Right cardiac atrium (tissue), 5 donors: ENCODE results near the gene RASAL1. TPM values are rescaled to one million over a fixed set of nuclear protein-coding genes. Genes with fewer than 3 reads are reported as not detected.

ENCODE experiments used
- ATAC-seq, 2 donors: fragments of 200-7000 bp; cut with Tn5 transposase; one replicate each; pipeline versions ENCODE4 v1.8.0 to v1.9.1; 2020; ENCODE audit warnings: moderate library complexity in 2 of 2, mild to moderate bottlenecking in 1 of 2
- DNase-seq, 3 donors: peaks; one replicate each; pipeline ENCODE4 v3.0.0-alpha.2; 2020
- H3K27ac ChIP-seq: one replicate; pipeline ENCODE4 v1.5.1; 2013; ENCODE audit warnings: mild to moderate bottlenecking, low read length, control low read depth, moderate library complexity
- H3K27me3 ChIP-seq: one replicate; pipeline ENCODE4 v1.6.1; 2013; ENCODE audit not compliant: control insufficient read depth, insufficient read depth
- H3K4me1 ChIP-seq: one replicate; pipeline ENCODE4 v1.6.1; 2013; ENCODE audit warnings: low read length; ENCODE audit not compliant: control insufficient read depth, insufficient read depth
- H3K4me3 ChIP-seq: one replicate; pipeline ENCODE4 v1.5.1; 2013; ENCODE audit warnings: low read length, control low read depth
- H3K9me3 ChIP-seq: one replicate; pipeline ENCODE4 v1.6.1; 2013; ENCODE audit warnings: low read length; ENCODE audit not compliant: control insufficient read depth
- WGBS: extraction: QIAGEN DNeasy Blood & Tissue Kit; methylation state at CpG from one replicate; pipeline ENCODE4 v1.1.7; 2013; 5-methylcytosine and 5-hydroxymethylcytosine counted together
- intact Hi-C, 4 donors: fragments of 100-400 bp; cut with DNase I; formaldehyde crosslinking; loops; one replicate each; pipeline versions ENCODE4 v1.11.0 to v1.14.0; 2022 to 2023
- polyA plus RNA-seq: library from polyadenylated mRNA; stranded (reverse); fragments of 200-250 nt; gene quantifications from one replicate; pipeline ENCODE4 v1.2.3, GENCODE V29; 2013
- total RNA-seq, 4 donors: library from RNA; stranded (reverse); fragmentation: NEBNext Ultra II Directional; extraction: Animal tissue kit (Norgen Biotek cat#: 25700); gene quantifications; one replicate each; pipeline ENCODE4 v1.2.1, GENCODE V29; 2021
- donor health status: healthy with polysubstance abuse.
- donor health status: DM: no; HTN: yes; CAD: no.
- donor health status: DM: no; HTN: no; CAD: no.
- donor health status: DM: no; HTN: yes; CAD: no; lungs with severe emphysema.
- donor health status: DM: yes; HTN: yes; CAD: no.

Gene RASAL1
- total and polyA plus RNA-seq, 5 donors = not detected

GRCh38 chr12:113059071-113059595 is 76.4 kb downstream of the RASAL1 start:
- Histone ChIP-seq H3K27ac (no peak overlapping the region), H3K27me3 (no peaks in the 10 kb centered on the region), H3K9me3 (no peaks in the 10 kb centered on the region), H3K4me1 (no peaks in the 10 kb centered on the region), H3K4me3 (no peak overlapping the region)
- ATAC-seq (no peak), DNase-seq (no peak)
- intact Hi-C loops = loop anchor here in 1 of 4 donors (10.0 kb wide), 1 partner anchor 96 kb away; no protein-coding TSS in a partner anchor
- WGBS = 90% methylated on average over 8 of the region's 8 CpGs

- ATAC-seq = no peak
- 93% methylated on average over 1 of the region's 1 CpG for WGBS
- H3K9me3 ChIP-seq = no peaks in the 10 kb centered on the region
- H3K4me1 ChIP-seq = no peaks in the 10 kb centered on the region
- no peak overlapping the region for H3K27ac ChIP-seq
- no peaks in the 10 kb centered on the region for H3K27me3 ChIP-seq
- DNase-seq = no peak
- intact Hi-C loops = loop anchor here in 1 of 4 donors (10.0 kb wide), 1 partner anchor 96 kb away; no protein-coding TSS in a partner anchor
- H3K4me3 ChIP-seq = no peak overlapping the region
Observed at GRCh38 chr12:113058553-113058952, 77.0 kb downstream of the RASAL1 start.

DNA sequence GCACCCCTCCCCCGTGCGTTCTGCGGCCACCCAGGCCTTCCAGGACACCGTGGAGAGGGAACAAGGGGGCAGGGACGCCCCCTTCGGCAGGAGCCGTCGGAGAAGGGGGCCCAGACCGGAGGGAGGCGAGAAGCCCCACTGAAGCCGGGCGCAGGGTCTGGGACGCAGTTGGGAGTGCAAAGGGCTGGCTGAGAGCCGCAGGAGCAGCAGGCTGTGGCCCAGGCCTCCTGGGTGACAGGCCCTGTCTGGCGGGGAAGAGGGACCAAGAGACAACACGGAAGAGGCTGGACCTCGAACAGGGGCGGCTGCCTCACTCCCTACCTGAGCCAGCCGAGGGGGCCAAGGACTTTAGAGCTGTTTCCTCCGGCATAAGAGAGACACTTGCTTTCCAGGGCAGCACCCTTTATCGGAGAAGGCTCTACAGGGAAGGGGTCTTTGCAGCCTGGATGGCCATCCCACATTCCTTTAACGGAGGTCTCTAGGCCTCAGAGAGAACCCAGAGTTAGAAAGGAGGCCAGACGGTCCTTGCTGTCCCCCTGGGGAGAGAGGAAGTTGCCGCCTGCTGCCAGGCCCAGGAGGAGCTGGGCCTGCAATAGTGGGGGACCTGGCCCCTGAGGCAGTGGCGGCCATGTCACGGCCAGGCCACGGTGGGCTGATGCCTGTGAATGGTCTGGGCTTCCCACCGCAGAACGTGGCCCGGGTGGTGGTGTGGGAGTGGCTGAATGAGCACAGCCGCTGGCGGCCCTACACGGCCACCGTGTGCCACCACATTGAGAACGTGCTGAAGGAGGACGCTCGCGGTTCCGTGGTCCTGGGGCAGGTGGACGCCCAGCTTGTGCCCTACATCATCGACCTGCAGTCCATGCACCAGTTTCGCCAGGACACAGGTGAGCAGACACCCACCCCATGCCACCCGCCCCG is 77.7 kb downstream of the RASAL1 start:
- DNase-seq = peak in 1 of 3 donors; percentile 50
- ATAC-seq = peak in 1 of 2 donors; percentile 13
- H3K4me1 ChIP-seq = no peaks in the 10 kb centered on the region
- no peak overlapping the region for H3K27ac ChIP-seq
- H3K4me3 ChIP-seq = peak overlapping the region; percentile 50
- WGBS = 58% methylated on average over 44 of the region's 44 CpGs
- intact Hi-C loops = loop anchor here in 1 of 4 donors (10.0 kb wide), 1 partner anchor 97 kb away; no protein-coding TSS in a partner anchor
- H3K9me3 ChIP-seq = no peaks in the 10 kb centered on the region
- no peaks in the 10 kb centered on the region for H3K27me3 ChIP-seq

DNA sequence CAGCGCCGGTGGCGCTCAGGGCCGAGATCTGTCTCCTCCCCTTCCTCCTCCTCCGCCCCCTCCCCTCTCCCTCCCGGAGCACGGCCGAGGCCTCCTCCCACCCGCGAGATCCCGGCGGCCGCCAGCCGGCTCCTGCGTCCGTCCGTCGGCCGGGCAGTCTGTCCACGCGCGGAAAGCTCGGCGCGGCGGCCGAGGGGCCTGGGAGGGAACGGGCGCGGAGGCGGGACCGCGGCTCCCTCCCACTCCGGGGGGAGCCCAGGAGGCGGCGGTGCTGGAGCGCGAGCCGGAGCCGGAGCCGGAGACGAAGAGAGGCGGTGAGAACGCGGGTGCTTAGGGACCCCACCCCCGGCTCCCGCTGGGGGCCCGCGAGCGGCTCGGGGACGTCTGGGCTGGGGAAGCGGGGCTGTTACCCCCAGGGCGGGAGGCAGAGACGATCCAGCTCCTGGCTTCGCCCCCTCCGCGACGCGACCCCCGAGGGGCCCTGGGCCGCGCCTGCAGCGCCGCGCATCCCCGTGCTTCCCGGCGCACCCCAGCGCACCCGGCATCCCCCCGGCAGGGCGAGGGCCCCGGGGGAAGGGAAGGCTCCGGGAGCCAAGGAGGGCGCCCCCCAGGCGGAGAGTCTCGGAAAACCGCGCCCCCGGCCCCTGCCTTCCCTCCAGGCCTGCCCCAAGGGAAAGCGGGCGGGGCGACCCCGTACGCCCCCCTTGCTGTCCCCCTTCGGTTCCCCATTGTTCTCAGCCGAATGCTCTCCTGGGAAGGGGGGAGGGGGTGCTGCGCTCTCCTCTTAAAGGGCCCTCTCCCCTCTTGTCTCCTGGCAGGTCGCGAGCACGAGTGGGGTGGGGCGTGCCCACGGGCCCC is 78.7 kb downstream of the RASAL1 start, which contains the start of gene DTX1:
DTX1 (plus strand) TSS at position 100 of the 858 bp plus-strand sequence. CDS start 1,463 bp downstream, outside the sequence.
- intact Hi-C loops = loop anchor here in 1 of 4 donors (10.0 kb wide), 1 partner anchor 98 kb away; no protein-coding TSS in a partner anchor
- no peak within 1 kb of the TSS for H3K27ac ChIP-seq
- peak; percentile 53 to 81 (median 79) for DNase-seq
- ATAC-seq = peak; percentile 76 to 79
- 1% methylated on average over 94 of the region's 94 CpGs for WGBS
- no peaks in the 10 kb centered on the region for H3K27me3 ChIP-seq
- H3K4me3 ChIP-seq = peak within 1 kb of the TSS; percentile 50
- H3K4me1 ChIP-seq = no peaks in the 10 kb centered on the region
- H3K9me3 ChIP-seq = no peaks in the 10 kb centered on the region

DNA sequence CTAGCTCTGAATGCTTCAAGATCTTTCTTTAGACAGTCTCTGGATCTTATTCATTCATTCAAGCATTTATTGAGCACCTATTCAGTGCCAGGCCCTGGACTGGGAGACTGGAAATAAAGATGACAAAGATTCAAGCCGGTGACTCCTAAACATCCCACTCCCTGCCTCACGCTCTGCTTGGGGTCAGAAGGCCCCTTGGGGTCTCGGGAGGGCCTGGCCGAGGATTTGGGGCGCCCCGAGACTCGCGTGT is 79.3 kb downstream of the RASAL1 start:
- no peaks in the 10 kb centered on the region for H3K4me1 ChIP-seq
- intact Hi-C loops = loop anchor here in 1 of 4 donors (10.0 kb wide), 1 partner anchor 98 kb away; no protein-coding TSS in a partner anchor
- H3K4me3 ChIP-seq = peak overlapping the region; percentile 50
- ATAC-seq (no peak), DNase-seq (no peak)
- WGBS = 7% methylated on average over 8 of the region's 8 CpGs
- no peak overlapping the region for H3K27ac ChIP-seq
- H3K27me3 ChIP-seq = no peaks in the 10 kb centered on the region
- no peaks in the 10 kb centered on the region for H3K9me3 ChIP-seq

DNA sequence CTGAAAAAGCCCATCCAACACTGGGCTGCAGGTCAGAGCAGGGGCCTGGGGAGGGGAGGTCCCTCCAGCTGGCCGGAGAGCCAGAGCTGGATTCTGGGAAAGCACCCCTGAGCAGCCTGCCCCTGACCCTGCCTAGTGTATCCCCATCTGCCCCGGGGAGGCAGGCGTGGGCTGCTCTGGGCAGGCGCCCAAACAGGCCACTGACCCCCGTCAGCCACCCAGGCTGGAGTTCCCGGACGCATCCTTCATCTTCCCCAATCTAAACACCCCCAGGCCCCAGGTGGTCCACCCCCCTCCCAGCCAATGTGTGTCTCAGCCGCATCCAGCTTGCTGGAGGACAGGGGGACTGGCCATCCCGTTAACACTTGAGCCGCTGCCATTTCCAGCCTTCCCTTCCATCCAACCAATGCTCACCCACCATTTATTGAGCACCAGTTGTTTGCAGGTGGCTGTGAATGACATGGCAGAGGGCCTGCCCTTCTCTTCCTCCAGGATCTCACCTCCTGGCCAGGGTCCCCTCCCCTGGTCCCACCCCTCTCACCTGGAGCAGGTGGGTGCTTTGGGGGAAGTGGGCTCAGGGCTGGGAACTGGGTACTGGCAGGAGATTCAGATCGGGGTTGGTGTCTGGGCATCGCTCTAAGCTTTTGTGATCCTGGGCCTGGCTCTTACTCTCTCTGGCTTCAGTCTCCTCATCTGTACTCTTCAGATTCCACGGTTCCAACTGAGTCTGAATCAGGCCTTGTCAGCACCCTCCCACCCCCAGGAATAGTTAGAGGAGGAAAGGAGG is 79.8 kb downstream of the RASAL1 start:
- WGBS = 49% methylated on average over 13 of the region's 13 CpGs
- no peak for ATAC-seq
- intact Hi-C loops = loop anchor here in 1 of 4 donors (10.0 kb wide), 1 partner anchor 99 kb away; no protein-coding TSS in a partner anchor
- peak in 1 of 3 donors; percentile 51 for DNase-seq
- H3K27me3 ChIP-seq = no peaks in the 10 kb centered on the region
- H3K4me3 ChIP-seq = no peak overlapping the region
- no peaks in the 10 kb centered on the region for H3K4me1 ChIP-seq
- no peaks in the 10 kb centered on the region for H3K9me3 ChIP-seq
- no peak overlapping the region for H3K27ac ChIP-seq

DNA sequence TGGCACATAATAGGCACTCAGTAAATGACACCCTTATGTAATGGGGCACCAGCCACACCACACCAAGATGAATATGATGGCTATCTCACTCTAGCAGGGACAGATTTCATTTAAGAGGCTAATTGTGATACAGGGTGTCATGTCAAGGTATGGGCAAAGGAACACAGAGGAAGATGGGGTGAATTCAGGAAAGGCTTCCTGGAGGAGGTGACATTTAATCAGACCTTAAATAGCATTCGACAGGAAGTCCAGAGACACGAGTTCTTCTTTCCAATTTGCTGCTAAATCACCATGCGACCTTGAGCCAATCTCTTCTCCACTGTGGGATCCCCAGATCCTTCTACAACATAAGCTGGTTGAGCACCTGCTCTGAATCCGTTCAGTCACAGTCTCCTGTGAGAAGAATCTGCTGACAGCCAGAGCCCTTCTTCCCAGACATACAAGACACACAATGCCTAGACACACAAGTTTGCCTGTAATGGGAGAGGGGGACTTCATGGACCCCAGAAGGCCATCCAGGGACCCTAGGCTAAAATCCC is 80.5 kb downstream of the RASAL1 start:
- no peak for DNase-seq
- intact Hi-C loops = loop anchor here in 3 of 4 donors (5.0 to 10.0 kb wide), 3 partner anchors 42 to 117 kb away; no protein-coding TSS in a partner anchor
- Histone ChIP-seq H3K27ac (no peak overlapping the region), H3K9me3 (no peaks in the 10 kb centered on the region), H3K4me1 (no peaks in the 10 kb centered on the region), H3K27me3 (no peaks in the 10 kb centered on the region), H3K4me3 (no peak overlapping the region)
- WGBS = 70% methylated on average over 4 of the region's 4 CpGs
- no peak for ATAC-seq

- intact Hi-C loops = loop anchor here in 3 of 4 donors (5.0 to 10.0 kb wide), 3 partner anchors 45 to 120 kb away; no protein-coding TSS in a partner anchor
- H3K4me3 ChIP-seq = no peak overlapping the region
- WGBS = 64% methylated on average over 4 of the region's 4 CpGs
Observed at GRCh38 chr12:113052326-113052725, 83.2 kb downstream of the RASAL1 start.

GRCh38 chr12:113051759-113052158 is 83.8 kb downstream of the RASAL1 start:
- Histone ChIP-seq H3K27ac (no peak overlapping the region), H3K9me3 (no peaks in the 10 kb centered on the region), H3K4me3 (no peak overlapping the region), H3K27me3 (no peaks in the 10 kb centered on the region), H3K4me1 (no peaks in the 10 kb centered on the region)
- DNase-seq (no peak), ATAC-seq (no peak)
- intact Hi-C loops = loop anchor here in 3 of 4 donors (5.0 to 10.0 kb wide), 3 partner anchors 46 to 121 kb away; no protein-coding TSS in a partner anchor
- WGBS = 88% methylated on average over 4 of the region's 4 CpGs

More at GRCh38 chr12:113052326-113052725, 83.2 kb downstream of the RASAL1 start:
- H3K4me1 ChIP-seq = no peaks in the 10 kb centered on the region
- H3K27me3 ChIP-seq = no peaks in the 10 kb centered on the region
- no peak overlapping the region for H3K27ac ChIP-seq
- no peak for ATAC-seq
- no peak for DNase-seq
- H3K9me3 ChIP-seq = no peaks in the 10 kb centered on the region
